Activated T-helper 1 cell treated with anti-CD3 and anti-CD28 coated beads, Interleukin-12 subunit alpha, Interleukin-12 subunit beta, Interleukin-2, Interleukin-4 antibody, amounts not matched to agents 30 ng/mL and 10 ng/mL and 1 ng/mL, durations not matched to agents 14 hours and 24 hours and 36 hours (primary cell): ENCODE data around the gene RFX7. TPM values are rescaled to one million over a fixed set of nuclear protein-coding genes. Genes with fewer than 3 reads are reported as not detected.

Experiments used
- DNase-seq: peaks from one replicate; pipeline ENCODE4 v3.0.0; 2021; ENCODE audit warnings: low spot score
- H3K27ac Mint-ChIP-seq: one replicate; pipeline ENCODE4 v1.8.0; 2021; ENCODE audit warnings: mild to moderate bottlenecking, mixed read lengths
- H3K27me3 Mint-ChIP-seq: one replicate; pipeline ENCODE4 v1.8.0; 2022; ENCODE audit warnings: mild to moderate bottlenecking, moderate library complexity, mixed read lengths; ENCODE audit not compliant: insufficient read depth
- H3K36me3 Mint-ChIP-seq: one replicate; pipeline ENCODE4 v1.8.0; 2021; ENCODE audit warnings: low read depth, mixed read lengths
- H3K4me1 Mint-ChIP-seq: one replicate; pipeline ENCODE4 v1.8.0; 2021; ENCODE audit warnings: low read depth, mixed read lengths
- H3K4me3 Mint-ChIP-seq: one replicate; pipeline ENCODE4 v1.8.0; 2021; ENCODE audit warnings: mild to moderate bottlenecking, moderate library complexity, mixed read lengths
- H3K9me3 Mint-ChIP-seq: one replicate; pipeline ENCODE4 v1.8.0; 2021; ENCODE audit warnings: mixed read lengths
- intact Hi-C: fragments of 100-400 bp; cut with micrococcal nuclease; formaldehyde crosslinking; loops from one replicate; pipeline ENCODE4 v1.15.1; 2024
- total RNA-seq: library from RNA; stranded (reverse); gene quantifications from 2 replicates; pipeline ENCODE4 v1.2.3, GENCODE V29; 2022

The RFX7 gene
- total RNA-seq, 1 donor from 2014 or later, result 41.7 TPM

- DNase-seq, result no peak
- no peaks in the 10 kb centered on the region for H3K4me1 Mint-ChIP-seq
- no peak overlapping the region for H3K4me3 Mint-ChIP-seq
- no peaks in the 10 kb centered on the region for H3K36me3 Mint-ChIP-seq
- no peak overlapping the region for H3K27ac Mint-ChIP-seq
- H3K27me3 Mint-ChIP-seq, result peaks cover 15% of the 10 kb centered on the region
- no peaks in the 10 kb centered on the region for H3K9me3 Mint-ChIP-seq
- intact Hi-C loops, result no loop called here
Observed at GRCh38 chr15:56251315-56252095, 7.8 kb upstream of the RFX7 start.

- intact Hi-C loops, result no loop called here
- H3K4me3 Mint-ChIP-seq, result no peak overlapping the region
- peaks cover 10% of the 10 kb centered on the region for H3K27me3 Mint-ChIP-seq
Observed at GRCh38 chr15:56250626-56251025, 6.9 kb upstream of the RFX7 start.

GRCh38 chr15:56249092-56249491 is 5.4 kb upstream of the RFX7 start:
- Mint-ChIP-seq H3K4me1 (peaks cover 22% of the 10 kb centered on the region), H3K36me3 (no peaks in the 10 kb centered on the region), H3K27me3 (peaks cover 3% of the 10 kb centered on the region), H3K27ac (no peak overlapping the region), H3K4me3 (no peak overlapping the region), H3K9me3 (no peaks in the 10 kb centered on the region)
- no peak for DNase-seq
- intact Hi-C loops, result loop anchor here (5.0 to 10.0 kb wide), 5 partner anchors 334 to 934 kb away; partner anchors contain the start of genes PIGB, PIGBOS1 and TCF12

More at GRCh38 chr15:56250626-56251025, 6.9 kb upstream of the RFX7 start:
- no peaks in the 10 kb centered on the region for H3K9me3 Mint-ChIP-seq
- no peak for DNase-seq
- no peaks in the 10 kb centered on the region for H3K36me3 Mint-ChIP-seq
- no peak overlapping the region for H3K27ac Mint-ChIP-seq
- H3K4me1 Mint-ChIP-seq, result peaks cover 7% of the 10 kb centered on the region

- DNase-seq, result no peak
- Mint-ChIP-seq H3K4me1 (peaks cover 23% of the 10 kb centered on the region), H3K27me3 (peaks cover 3% of the 10 kb centered on the region), H3K27ac (no peak overlapping the region), H3K4me3 (no peak overlapping the region), H3K36me3 (no peaks in the 10 kb centered on the region), H3K9me3 (no peaks in the 10 kb centered on the region)
- intact Hi-C loops, result loop anchor here (5.0 to 10.0 kb wide), 5 partner anchors 334 to 934 kb away; partner anchors contain the start of genes PIGB, PIGBOS1 and TCF12
Observed at GRCh38 chr15:56248311-56248992, 4.8 kb upstream of the RFX7 start.

GRCh38 chr15:56247266-56247665 is 3.6 kb upstream of the RFX7 start:
- Mint-ChIP-seq H3K27me3 (peaks cover 3% of the 10 kb centered on the region), H3K4me3 (no peak overlapping the region), H3K9me3 (no peaks in the 10 kb centered on the region), H3K36me3 (peaks cover 2% of the 10 kb centered on the region), H3K27ac (no peak overlapping the region), H3K4me1 (peaks cover 28% of the 10 kb centered on the region)
- DNase-seq, result no peak
- intact Hi-C loops, result loop anchor here (2.0 to 10.0 kb wide), 7 partner anchors 38 to 932 kb away; partner anchors contain the start of genes MNS1, PIGB, PIGBOS1 and TCF12

- H3K27ac Mint-ChIP-seq, result peak overlapping the region; percentile 82
- H3K27me3 Mint-ChIP-seq, result peaks cover under 1% of the 10 kb centered on the region
- peak; percentile 85 for DNase-seq
- H3K9me3 Mint-ChIP-seq, result no peaks in the 10 kb centered on the region
- peaks cover 36% of the 10 kb centered on the region for H3K4me1 Mint-ChIP-seq
- H3K36me3 Mint-ChIP-seq, result peaks cover 3% of the 10 kb centered on the region
- peak overlapping the region; percentile 82 for H3K4me3 Mint-ChIP-seq
- intact Hi-C loops, result loop anchor here (1.0 to 10.0 kb wide), 10 partner anchors 37 to 931 kb away; partner anchors contain the start of genes MNS1, NEDD4, PIGB and PIGBOS1
Observed at GRCh38 chr15:56245871-56246814, 2.5 kb upstream of the RFX7 start.

- Mint-ChIP-seq H3K36me3 (peaks cover 5% of the 10 kb centered on the region), H3K27ac (peak overlapping the region; percentile 82), H3K4me3 (peak overlapping the region; percentile 82), H3K9me3 (no peaks in the 10 kb centered on the region), H3K27me3 (no peaks in the 10 kb centered on the region), H3K4me1 (peaks cover 42% of the 10 kb centered on the region)
- peak; percentile 1 for DNase-seq
- intact Hi-C loops, result loop anchor here (1.0 to 10.0 kb wide), 9 partner anchors 252 to 1462 kb away; partner anchors contain the start of genes CCPG1, NEDD4, PIERCE2 and PIGB
Observed at GRCh38 chr15:56244811-56245576, 1.3 kb upstream of the RFX7 start.

- H3K9me3 Mint-ChIP-seq, result no peaks in the 10 kb centered on the region
- peak; percentile 12 for DNase-seq
- H3K27ac Mint-ChIP-seq, result peak overlapping the region; percentile 82
- peaks cover 48% of the 10 kb centered on the region for H3K4me1 Mint-ChIP-seq
- peak overlapping the region; percentile 82 for H3K4me3 Mint-ChIP-seq
- H3K27me3 Mint-ChIP-seq, result no peaks in the 10 kb centered on the region
- peaks cover 9% of the 10 kb centered on the region for H3K36me3 Mint-ChIP-seq
- intact Hi-C loops, result loop anchor here (5.0 to 10.0 kb wide), 7 partner anchors 329 to 1463 kb away; partner anchors contain the start of genes CCPG1, PIERCE2, PIGB and PIGBOS1
Observed at GRCh38 chr15:56244038-56244810, 545 bp upstream of the RFX7 start.

GRCh38 chr15:56242576-56243162 is 1.0 kb downstream of the RFX7 start:
- Mint-ChIP-seq H3K4me3 (peak overlapping the region; percentile 96), H3K9me3 (peaks cover 2% of the 10 kb centered on the region), H3K27ac (peak overlapping the region; percentile 86), H3K36me3 (peaks cover 12% of the 10 kb centered on the region), H3K4me1 (peaks cover 56% of the 10 kb centered on the region), H3K27me3 (no peaks in the 10 kb centered on the region)
- DNase-seq, result peak; percentile 5
- intact Hi-C loops, result loop anchor here (2.0 to 10.0 kb wide), 8 partner anchors 200 to 1465 kb away; partner anchors contain the start of genes CCPG1, PIERCE2, PIGB and PIGBOS1

GRCh38 chr15:56241374-56242105 is 2.1 kb downstream of the RFX7 start:
- Mint-ChIP-seq H3K4me3 (peak overlapping the region; percentile 96), H3K36me3 (peaks cover 20% of the 10 kb centered on the region), H3K27ac (peak overlapping the region; percentile 52), H3K9me3 (peaks cover 2% of the 10 kb centered on the region), H3K27me3 (no peaks in the 10 kb centered on the region), H3K4me1 (peaks cover 65% of the 10 kb centered on the region)
- no peak for DNase-seq
- intact Hi-C loops, result loop anchor here (2.0 to 10.0 kb wide), 8 partner anchors 199 to 1466 kb away; partner anchors contain the start of genes CCPG1, PIERCE2, PIGB and PIGBOS1
